GM10266 (cell line): ENCODE results near the gene LYG1.

Source experiments
- DNase-seq: peaks from one replicate; pipeline ENCODE4 v3.0.0; 2012; ENCODE audit errors: extremely low spot score
- CTCF ChIP-seq: IDR thresholded peaks from 2 replicates; pipeline ENCODE4 v1.5.1; 2012; ENCODE audit warnings: mild to moderate bottlenecking, low read depth; ENCODE audit not compliant: control insufficient read depth, insufficient read depth; ENCODE audit errors: missing control alignments

LYG1 gene

GRCh38 chr2:99260184-99260583, 40.8 kb downstream of the LYG1 start:
- no peak for DNase-seq
- no peak for TF ChIP-seq CTCF

- no peak for TF ChIP-seq CTCF
- DNase-seq: no peak
These were observed 41.5 kb downstream of the LYG1 start for GRCh38 chr2:99259465-99259864.

- TF ChIP-seq CTCF: no peak
- no peak for DNase-seq
These were observed 44.3 kb downstream of the LYG1 start for GRCh38 chr2:99256677-99257076.

GRCh38 chr2:99255491-99256318, 45.3 kb downstream of the LYG1 start, which contains the start of gene LYG2:
Gene LYG2, minus strand, starts transcription at chr2:99255666. Its CDS starts 1,406 bp downstream, at chr2:99254260.
- DNase-seq: no peak
- TF ChIP-seq CTCF: no peak

GRCh38 chr2:99249951-99250350, 51.0 kb downstream of the LYG1 start:
- no peak for DNase-seq
- no peak for TF ChIP-seq CTCF

DNA sequence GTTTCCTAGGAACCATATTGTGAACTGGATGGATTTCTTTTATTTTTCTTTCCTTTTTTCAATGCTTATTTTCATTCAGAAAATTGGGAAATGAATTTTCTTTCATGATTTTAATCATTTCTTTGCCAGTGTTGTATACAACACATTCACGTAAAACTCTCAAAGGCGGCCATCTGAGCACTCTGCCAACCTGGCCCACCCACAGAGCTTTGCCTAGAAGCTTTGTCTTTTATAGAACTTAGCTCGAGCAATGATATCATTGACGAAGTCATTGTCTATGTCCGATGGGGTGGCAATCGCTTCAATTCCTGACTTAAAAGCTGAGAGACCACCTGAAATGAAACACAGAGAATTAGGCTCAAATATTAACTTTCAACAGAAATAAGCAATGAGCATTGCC, 58.8 kb downstream of the LYG1 start:
- no peak for TF ChIP-seq CTCF
- DNase-seq: no peak

- DNase-seq: no peak
- TF ChIP-seq CTCF: no peak
These were observed 60.6 kb downstream of the LYG1 start for GRCh38 chr2:99240431-99240830.
